Dedifferentiated amniotic fluid mesenchymal stem cell (primary cell): ENCODE measurements around the gene VANGL2.
A peak's percentile ranks its signal among the peaks of the same experiment; 100 is the strongest.
"Not testable (repeated sequence)": the region's sequence is repeated elsewhere in the genome, so short reads cannot be mapped to it uniquely, and the experiment has no call there.

Experiments used
- DNase-seq: peaks from one replicate; pipeline ENCODE4 v3.0.0-alpha.2; 2016; ENCODE audit errors: extremely low spot score

The VANGL2 gene

GRCh38 chr1:160370561-160371345 lies 29.6 kb upstream of the VANGL2 start:
- DNase-seq: no peak

DNA sequence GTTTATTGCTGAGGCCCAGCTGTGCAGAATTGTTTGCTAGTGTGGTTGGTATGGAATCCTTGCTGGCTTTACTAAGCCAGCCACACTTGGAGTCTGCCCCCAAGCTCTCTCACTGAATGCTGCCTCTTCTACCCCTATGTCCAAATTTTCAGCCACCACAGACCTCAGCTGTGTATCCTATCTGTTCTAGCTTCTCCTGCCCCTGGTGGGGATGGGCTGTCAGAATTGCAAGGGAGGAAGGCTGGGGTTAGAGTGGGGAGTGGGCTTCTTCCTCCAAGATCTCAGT lies 29.1 kb upstream of the VANGL2 start:
- DNase-seq: no peak

GRCh38 chr1:160371756-160372155 lies 28.6 kb upstream of the VANGL2 start:
- no peak for DNase-seq

- no peak for DNase-seq
Measured at GRCh38 chr1:160373696-160374095, 26.7 kb upstream of the VANGL2 start.

DNA sequence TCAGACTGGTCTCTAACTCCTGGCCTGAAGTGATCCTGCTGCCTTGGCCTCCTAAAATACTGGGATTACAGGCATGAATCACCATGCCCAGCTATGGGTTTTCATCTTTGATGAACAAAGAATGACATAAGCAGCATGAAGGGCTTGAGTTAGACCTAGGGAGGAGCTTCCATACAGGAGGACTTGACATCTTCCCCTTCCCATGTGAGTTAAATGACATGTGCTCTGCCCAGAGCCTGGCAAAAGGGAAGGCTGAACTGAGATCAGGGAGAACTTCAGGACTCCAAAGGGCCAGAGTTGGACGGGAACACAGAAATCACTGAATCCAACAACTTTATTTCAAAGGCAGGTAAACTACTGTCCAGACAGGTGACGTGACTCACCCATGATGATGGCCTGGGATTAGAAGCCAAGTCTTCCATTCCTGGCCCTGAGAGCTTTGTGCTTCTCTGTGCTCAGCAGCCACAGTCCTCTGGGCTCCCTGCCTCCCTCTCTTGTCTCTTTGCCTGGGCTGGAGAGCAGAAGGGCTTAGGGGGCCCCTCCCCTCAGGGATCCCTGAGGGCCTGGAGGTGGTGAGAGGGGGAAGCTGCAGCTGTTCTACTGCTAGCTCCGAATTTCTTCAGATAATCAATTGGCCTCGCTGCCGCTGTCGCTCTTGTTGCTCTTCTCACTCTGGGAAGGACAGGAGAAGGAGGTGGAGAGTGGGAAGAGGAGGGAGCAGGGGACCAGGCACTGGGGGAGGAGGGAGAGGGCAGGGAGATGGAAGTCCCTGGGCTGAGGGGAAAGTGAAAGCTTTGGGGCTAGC lies 25.9 kb upstream of the VANGL2 start:
- DNase-seq: no peak

- no peak for DNase-seq
Measured at GRCh38 chr1:160375788-160376524, 24.4 kb upstream of the VANGL2 start.

DNA sequence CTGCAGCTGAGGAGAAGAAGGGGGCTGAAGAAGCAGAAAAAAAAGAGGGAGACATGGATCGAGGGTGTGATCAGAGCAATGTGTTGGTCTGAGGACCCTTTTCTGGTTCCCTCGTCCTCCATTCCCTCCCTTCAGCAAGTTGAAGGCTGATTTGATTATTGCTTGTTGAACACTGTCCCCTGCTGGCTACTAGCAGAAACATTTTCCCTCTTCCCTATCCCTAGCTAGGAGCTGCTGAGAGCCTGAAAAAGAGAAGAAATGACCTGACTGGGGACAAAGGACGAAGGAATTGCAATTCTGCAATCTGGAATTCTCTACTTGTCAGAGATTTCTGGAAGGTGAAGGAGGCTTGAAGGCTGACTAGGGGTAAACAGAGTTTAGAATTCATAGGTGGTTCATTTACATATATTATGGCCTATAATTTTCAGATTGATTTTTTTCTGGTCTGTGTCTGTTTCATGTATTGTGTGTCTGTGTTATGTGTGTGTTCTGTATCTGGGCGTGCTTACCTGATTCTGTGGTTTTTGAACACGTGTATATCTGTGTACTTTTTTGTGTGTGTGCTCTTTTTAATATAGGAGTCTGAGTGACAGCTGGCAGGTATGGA lies 23.7 kb upstream of the VANGL2 start:
- DNase-seq: peak; percentile 60

DNA sequence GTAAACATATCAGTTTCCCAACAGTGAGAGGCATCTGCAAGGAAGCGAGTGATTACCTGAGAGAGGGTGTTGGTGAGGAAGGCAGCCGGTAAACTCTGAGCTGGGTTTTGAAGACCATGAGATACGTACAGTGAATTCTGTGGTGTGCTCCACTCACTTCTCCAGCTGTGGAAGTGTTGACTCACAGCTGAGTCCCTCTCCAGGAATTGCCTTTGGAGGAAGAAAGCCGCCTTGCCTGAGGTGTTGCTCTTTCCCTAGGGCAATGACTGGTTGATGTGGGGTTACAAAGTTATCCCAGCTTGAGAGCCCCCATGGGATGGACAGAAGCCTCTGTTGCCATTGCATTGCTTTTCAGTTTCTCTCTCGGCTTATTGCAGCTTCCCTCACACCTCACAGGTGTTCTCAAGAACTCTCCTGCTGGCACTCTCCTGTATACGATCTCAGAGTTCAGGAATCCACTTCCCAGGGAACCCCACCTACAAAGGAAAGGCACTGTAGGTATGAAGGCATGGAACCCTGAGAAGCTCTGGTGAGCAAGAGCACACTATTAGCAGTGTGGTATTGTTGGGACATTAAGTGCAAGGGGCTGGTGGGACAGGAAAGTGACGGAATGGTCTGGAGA lies 22.7 kb upstream of the VANGL2 start:
- peak; percentile 18 for DNase-seq

DNA sequence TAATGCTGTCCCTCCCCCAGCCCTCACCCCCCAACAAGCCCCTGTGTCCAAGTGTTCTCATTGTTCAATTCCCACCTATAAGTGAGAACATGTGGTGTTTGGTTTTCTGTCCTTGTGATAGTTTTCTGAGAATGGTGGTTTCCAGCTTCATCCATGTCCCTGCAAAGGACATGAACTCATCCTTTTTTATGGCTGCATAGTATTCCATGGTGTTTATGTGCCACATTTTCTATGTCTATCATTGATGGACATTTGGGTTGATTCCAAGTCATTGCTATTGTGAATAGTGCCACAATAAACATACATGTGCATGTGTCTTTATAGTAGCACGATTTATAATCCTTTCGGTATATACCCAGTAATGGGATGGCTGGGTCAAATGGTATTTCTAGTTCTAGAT lies 15.6 kb upstream of the VANGL2 start:
- not testable (repeated sequence) for DNase-seq

GRCh38 chr1:160388406-160388805 lies 12.0 kb upstream of the VANGL2 start:
- not testable (repeated sequence) for DNase-seq

GRCh38 chr1:160394673-160395072 lies 5.7 kb upstream of the VANGL2 start:
- no peak for DNase-seq

GRCh38 chr1:160397651-160398050 lies 2.7 kb upstream of the VANGL2 start:
- DNase-seq: no peak

DNA sequence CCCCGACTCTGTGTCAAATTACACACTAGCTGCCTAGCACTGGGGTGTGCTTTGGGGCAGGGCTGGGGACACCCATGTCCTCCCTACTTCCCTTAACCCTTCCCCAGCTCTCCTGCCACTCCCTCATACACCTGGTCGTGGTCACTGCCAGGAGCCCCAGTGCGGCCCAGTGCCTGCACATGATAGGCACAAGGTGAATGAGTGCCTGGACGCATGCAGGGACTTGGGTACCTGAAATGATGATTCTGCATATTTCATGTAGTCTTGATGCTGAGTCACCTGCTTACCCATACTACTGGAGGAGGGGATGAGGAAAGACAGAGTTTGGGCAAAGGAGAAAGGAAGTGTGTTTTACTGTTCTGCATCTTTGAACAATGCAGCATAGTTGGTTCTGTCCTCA lies 1.5 kb upstream of the VANGL2 start:
- DNase-seq: no peak

- DNase-seq: no peak
Measured at GRCh38 chr1:160399544-160400222, 681 bp upstream of the VANGL2 start.

DNA sequence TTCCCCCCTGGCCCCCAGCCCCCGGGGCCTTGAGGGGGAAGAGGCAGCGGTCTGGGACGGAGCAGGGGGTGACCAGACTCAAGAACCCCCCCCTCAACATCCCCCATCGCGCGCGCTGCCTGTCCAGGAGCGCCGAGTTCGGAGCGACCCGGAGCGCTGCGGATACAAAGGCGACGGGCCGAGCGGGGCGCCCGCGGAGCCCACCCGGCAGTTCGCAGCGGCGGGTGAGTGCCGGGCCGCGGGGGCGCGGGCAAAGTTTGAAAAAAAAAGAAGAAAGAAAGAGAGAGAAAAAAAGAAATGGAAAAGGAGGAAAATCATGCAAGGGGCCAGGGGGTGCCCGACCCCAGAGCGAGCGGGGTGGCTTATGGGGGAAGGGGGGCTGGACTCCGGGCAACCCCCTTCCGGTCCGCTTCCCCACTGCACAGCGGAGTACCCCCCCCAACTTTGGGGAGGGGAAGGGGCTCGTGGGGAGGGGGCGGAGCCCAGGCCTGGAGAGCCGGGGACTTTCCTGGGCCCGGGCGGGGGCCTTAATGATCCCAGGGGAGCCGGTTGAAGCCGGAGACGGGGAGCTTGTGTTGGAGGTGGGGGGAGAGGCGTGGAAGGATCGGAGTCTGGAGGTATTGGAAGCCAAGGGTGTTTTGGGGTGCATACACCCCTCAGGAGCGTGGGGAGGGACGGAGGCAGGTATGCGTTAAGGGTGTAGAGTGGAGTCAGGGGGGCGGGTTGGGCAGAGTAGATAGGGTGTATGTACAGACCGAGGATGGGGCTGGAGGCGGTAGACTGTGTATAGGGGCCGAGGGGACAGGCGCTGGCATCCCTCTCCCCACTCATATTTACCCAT lies 502 bp downstream of the VANGL2 start:
- no peak for DNase-seq

- DNase-seq: no peak
Measured at GRCh38 chr1:160401487-160401805, 1.1 kb downstream of the VANGL2 start.

- DNase-seq: no peak
Measured at GRCh38 chr1:160402001-160402795, 1.8 kb downstream of the VANGL2 start.

- no peak for DNase-seq
Measured at GRCh38 chr1:160403244-160403643, 2.9 kb downstream of the VANGL2 start.

DNA sequence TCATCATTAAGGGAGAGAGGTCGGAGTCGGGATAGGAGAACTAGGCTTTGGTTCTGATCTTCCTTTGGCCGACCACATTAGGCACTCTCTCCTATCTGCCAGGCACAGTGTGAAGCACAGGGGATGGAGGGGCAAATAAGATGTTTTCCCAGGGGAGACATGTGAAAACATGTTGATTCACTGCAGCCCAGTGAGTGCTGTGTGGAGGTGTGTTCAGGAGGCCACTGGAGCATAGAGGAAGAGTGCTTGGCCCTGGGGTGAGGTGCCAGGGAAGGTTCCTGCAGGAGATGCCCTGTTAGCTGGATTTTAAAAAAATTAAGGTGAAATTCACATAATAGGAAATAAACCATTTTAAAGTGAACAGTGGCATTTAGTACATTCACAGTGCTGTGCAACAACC lies 3.7 kb downstream of the VANGL2 start:
- DNase-seq: no peak
